DMS79 (cell line): ENCODE results near the gene RIPOR1.
A peak's percentile ranks its signal among the peaks of the same experiment; 100 is the strongest.
"Not testable (repeated sequence)": the region's sequence is repeated elsewhere in the genome, so short reads cannot be mapped to it uniquely, and the experiment has no call there.

Experiments
- DNase-seq: peaks from one replicate; lab custom pipeline; 2025; lab: John Stamatoyannopoulos, UW

Gene RIPOR1, protein sequence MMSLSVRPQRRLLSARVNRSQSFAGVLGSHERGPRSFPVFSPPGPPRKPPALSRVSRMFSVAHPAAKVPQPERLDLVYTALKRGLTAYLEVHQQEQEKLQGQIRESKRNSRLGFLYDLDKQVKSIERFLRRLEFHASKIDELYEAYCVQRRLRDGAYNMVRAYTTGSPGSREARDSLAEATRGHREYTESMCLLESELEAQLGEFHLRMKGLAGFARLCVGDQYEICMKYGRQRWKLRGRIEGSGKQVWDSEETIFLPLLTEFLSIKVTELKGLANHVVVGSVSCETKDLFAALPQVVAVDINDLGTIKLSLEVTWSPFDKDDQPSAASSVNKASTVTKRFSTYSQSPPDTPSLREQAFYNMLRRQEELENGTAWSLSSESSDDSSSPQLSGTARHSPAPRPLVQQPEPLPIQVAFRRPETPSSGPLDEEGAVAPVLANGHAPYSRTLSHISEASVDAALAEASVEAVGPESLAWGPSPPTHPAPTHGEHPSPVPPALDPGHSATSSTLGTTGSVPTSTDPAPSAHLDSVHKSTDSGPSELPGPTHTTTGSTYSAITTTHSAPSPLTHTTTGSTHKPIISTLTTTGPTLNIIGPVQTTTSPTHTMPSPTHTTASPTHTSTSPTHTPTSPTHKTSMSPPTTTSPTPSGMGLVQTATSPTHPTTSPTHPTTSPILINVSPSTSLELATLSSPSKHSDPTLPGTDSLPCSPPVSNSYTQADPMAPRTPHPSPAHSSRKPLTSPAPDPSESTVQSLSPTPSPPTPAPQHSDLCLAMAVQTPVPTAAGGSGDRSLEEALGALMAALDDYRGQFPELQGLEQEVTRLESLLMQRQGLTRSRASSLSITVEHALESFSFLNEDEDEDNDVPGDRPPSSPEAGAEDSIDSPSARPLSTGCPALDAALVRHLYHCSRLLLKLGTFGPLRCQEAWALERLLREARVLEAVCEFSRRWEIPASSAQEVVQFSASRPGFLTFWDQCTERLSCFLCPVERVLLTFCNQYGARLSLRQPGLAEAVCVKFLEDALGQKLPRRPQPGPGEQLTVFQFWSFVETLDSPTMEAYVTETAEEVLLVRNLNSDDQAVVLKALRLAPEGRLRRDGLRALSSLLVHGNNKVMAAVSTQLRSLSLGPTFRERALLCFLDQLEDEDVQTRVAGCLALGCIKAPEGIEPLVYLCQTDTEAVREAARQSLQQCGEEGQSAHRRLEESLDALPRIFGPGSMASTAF

DNA sequence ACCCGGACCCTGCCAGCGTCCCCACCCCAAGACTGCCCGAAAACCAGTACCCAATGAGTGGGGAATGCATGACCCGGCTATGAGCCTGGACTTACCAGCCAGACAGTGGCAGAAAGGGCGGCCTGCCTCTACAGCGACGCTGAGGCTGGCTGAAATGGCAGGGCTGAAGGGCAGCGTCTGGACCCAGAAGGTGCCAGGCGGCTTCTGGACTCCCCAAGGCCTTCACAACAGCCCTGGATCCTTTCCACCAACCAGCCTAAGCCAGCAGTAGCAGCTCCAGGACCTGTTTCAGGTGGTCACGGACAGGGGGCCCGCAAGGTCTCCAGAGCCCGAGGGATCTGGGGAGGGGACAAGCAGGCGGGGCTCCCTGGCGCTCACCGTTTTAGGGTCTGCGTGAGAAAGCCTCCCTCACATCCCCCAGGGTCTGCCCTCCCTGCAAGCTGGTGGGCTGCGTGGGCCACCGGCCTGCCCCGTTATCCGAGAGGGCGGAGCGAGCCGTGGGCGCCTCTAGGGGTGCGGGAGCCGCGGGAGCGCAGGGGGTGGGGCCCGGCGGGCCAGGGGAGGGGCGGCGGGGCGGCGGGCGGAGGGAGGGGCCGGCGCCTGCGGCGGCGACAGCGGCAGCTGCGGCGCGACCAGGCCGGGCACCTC, at the start of gene RIPOR1:
Gene RIPOR1, plus strand, starts transcription at position 608 of the 648 bp plus-strand sequence. CDS start 9,618 bp downstream, outside the sequence.
- DNase-seq = no peak

GRCh38 chr16:67480833-67481560, 47.6 kb upstream of the RIPOR1 start, which contains the start of gene ATP6V0D1:
Gene ATP6V0D1, minus strand, starts transcription at chr16:67481157. Its CDS starts 71 bp downstream, at chr16:67481086.
- DNase-seq = peak; percentile 70

DNA sequence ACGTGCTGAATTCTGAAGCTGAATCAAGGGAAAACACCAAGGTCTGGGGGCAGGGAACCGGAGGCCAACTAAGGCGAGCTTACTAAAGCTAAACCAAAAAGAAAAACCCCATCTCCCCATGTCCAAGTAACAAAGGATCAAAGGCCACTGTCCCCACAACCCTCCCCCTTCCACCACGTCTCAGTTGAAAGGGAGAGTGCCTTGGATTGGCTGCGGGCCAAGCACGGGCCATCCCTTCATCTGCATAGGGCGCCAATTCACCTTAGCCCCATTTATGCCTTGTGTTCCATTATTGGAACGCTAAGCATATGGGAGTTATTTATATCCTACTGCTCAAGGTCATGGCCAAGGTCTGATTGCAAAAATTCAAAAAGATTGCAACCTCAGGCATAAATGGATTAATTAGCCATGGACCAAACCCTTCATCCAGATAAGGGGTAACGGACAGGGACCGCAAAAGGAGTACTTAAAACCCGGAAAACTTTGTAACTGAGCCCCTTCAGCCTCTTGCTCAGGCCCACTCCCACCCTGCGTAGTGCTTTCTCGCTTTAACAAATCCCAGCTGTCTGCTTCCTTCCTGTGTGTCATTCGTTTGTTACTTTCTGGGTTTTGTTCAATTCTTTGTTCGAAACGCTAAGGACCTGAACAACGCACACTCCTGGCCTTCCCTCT, 46.9 kb upstream of the RIPOR1 start:
- DNase-seq = no peak

DNA sequence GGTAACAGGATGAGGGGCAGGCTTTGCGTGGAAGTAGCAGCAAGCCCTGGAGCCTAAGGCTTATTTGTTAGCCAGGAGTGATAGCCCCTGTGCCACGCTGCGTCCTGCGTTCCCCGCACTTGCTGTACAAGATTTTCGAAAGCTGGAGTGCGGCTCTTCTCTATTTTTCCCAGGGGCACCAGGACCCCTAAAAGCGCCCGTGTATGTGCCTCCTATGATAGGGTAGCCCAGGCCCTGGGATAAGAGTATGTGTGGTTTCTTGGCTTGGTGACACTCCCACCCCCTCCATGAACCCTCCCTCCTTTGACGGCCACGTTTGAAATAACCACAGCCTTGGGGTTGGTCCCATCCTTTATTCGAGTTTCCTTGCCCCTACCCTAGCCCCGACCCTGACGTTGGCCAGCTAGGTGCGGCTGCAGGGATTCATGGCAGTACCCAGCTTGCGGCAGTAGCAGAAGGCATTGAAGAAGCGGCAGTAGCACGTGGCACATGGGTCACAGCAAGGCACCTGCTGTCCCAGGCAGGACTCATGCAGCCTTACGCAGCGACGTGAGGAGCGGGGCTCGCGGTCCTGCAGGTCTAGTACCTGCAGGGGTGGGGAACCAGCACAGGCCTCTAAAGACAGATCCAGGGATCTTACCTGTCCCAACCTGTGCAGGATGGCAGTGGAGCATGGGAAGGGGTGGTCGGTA, 46.2 kb upstream of the RIPOR1 start:
- no peak for DNase-seq

DNA sequence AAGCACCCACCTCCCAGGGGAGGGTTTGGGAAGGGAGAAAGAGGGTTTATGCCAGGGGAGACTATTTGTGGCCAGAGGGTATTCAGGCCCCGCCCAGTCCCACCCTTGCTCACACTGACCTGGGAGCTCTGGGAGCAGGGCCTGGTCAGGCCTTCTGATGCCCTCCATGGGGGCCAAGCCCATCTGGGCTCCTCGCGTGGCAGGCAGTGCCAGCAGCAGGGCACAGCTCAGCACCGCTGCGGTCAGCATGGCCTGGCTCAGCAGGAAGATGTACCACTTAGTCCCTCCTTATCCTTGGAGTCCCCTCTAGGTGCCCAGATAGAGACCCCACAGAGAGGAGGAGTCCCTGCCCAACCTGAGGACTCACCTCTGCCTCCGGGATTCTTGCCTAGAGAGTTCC, 45.5 kb upstream of the RIPOR1 start, which contains the start of gene AGRP:
Gene AGRP, minus strand, starts transcription at position 398 of the 400 bp plus-strand sequence. Its CDS starts 149 bp downstream, at position 249.
- DNase-seq = no peak

- no peak for DNase-seq
Observed at GRCh38 chr16:67483731-67484525, 44.7 kb upstream of the RIPOR1 start.

- no peak for DNase-seq
Observed at GRCh38 chr16:67486805-67487204, 41.8 kb upstream of the RIPOR1 start.

GRCh38 chr16:67487561-67487960, 41.1 kb upstream of the RIPOR1 start:
- not testable (repeated sequence) for DNase-seq

DNA sequence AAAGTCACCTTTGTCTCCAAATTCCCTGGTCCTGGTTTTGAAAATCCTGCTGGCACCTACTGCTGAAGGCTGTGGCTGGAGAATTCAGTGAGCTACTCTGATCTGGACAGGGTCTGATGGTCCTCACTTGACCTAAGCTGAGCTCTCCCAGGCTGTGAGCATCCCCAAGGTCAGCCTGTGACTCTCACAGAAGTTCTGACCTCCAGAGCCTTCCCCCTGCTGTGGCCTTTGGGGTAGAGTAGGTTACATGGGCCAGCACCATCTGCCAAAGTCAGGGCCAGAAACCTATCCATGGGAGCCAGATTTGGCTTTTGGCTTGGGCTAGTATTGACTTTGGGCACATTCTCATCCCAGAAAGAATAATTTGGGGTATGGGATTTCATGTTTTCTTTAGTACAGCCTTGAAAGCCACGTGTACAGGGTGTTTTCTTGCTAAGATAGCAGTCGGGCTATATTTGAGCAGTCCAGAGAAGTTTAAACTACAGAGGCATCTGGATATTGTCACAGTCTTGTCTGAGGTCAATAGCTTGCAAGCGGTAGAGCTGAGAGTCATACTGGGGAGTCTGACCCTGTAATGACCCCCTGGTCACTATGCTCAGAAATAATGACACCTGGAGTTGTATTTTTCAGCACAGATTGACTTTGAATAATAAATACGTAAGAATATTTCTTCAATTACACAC, 39.1 kb upstream of the RIPOR1 start:
- no peak for DNase-seq

DNA sequence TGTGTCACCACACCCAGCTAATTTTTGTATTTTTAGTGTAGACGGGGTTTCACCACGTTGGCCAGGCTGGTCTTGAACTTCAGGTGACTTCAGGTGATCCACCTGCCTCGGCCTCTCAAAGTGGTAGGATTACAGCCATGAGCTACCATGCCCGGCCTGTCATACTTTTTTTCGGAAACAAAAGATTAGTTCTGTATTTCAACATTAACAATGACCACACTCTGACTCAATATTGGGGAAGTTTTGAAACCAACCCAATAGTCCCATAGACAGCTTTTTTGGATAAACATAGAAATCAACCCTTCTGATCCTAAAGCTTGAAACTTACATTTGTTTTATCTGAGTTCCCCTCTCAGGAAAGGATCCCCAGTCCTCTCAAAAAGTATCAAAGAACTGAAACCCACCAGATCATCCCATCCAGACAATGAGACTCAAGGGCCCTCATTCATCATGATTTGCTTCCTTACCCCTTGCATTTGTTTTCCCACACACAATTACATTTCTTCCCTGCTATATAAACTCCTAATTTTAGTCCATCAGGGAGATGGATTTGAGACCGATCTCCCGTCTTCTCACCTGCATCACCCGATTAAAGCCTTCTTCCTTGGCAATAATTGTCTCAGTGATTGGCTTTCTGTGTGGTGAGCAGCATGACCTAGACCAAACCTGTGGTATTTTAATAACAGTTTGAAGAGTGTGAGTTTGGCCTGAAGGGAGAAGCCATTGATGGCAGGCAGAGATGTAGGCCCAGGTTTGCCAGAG, 38.1 kb upstream of the RIPOR1 start:
- no peak for DNase-seq

DNA sequence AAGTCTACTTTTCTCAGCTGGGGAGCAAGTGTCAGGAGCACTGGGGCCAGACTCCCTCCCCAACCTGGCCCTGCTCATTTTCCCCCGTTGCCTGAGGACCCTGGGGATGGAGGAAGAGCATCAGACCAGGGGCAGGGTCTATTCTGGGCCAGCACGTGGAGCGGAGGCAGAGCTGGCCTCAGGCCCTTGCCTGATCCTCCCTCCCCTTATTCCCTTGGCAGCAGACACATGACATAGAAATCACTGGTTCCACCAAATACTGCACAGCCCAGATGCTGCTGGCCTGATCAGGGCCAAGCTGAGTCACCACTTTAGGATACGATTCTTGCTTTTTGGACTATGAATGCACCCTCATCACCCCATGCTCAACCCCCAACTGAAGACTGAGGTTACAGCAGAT, 29.5 kb upstream of the RIPOR1 start:
- no peak for DNase-seq

DNA sequence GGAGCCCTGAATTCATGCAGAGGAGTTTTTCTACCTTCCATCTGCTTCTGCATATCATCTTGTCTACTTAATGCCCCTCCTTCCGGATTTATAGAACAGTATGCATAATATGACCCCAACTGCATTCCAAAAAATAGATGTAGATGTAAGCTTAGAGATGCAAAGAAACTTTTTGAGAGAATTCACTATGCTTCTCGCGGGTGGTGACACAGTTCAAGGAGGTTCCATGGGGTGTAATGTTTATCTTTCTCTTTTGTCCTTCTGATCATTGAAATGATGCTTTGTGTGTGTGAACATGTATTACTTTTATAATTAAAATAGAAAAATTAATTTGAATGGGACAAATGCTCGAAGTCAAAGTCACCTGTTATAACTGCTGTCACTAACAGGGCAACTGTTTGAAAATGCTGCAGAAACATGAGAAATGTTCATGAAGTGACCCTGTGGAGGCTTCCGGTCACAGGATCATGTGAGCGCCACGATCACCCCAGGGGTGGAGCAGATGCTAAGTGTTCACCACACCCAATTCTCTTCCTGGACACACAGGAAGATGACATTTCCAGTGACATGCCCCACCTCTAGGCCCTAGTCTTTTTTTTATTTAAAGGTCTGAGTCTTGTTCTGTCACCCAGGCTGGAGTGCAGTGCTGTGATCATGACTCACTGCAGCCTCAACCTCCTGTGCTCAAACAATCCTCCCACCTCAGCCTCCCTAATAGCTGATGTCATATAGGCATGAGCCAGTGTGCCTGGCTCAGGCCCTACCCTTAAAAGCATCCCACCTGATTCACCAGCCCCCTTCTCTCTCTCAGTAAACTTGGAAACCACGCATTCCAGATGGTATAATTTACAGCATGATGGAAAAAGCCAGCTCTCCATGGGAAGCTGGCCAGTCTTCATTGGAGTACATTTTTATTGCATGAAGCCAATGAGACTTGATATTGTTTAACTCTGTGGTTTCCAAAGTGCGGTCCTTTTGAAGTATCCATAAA, 24.3 kb upstream of the RIPOR1 start:
- peak; percentile 22 for DNase-seq

DNA sequence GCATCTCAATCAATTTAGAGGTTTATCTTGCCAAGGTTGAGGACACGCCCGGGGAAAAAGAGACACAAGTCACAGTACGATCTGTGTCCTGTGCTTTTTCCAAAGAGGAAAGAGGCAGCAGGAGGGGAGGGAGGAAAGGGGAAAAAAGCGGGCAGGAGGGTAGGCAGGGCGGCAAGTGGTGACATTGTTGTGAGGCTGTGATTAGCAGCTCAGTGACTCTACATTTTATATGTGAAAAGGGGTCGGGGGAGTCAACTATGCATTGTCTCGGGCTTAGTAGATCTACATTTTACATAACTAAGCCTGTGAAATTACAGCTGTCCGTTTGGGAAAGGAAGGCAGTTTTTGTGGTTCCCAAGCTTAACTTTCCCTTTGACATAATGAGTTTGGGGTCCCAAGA, 22.2 kb upstream of the RIPOR1 start:
- no peak for DNase-seq

- DNase-seq = peak; percentile 41
Observed at GRCh38 chr16:67509016-67509415, 19.6 kb upstream of the RIPOR1 start.

DNA sequence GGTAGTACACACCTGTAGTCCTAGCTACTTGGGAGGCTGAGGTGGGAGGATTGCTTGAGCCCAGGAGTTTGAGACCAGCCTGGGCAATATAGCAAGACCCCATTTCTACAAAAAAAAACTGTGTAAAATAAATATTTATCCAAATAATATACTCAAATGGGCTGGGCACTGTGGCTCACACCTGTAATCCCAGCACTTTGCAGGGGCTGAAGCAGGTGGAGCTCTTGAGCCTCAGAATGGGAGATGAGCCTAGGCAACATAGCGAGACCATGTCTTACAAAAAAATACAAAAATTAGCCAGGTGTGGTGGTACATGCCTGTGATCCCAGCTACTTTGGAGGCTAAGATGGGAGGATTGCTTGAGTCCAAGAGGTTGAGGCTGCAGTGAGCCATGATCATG, 14.7 kb upstream of the RIPOR1 start:
- not testable (repeated sequence) for DNase-seq

GRCh38 chr16:67514382-67514828, 14.2 kb upstream of the RIPOR1 start:
- peak; percentile 41 for DNase-seq
